ENCODE data around the gene GET4. TPM values are rescaled to one million over a fixed set of nuclear protein-coding genes. Genes with fewer than 3 reads are reported as not detected.

The GET4 gene, protein sequence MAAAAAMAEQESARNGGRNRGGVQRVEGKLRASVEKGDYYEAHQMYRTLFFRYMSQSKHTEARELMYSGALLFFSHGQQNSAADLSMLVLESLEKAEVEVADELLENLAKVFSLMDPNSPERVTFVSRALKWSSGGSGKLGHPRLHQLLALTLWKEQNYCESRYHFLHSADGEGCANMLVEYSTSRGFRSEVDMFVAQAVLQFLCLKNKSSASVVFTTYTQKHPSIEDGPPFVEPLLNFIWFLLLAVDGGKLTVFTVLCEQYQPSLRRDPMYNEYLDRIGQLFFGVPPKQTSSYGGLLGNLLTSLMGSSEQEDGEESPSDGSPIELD
- total RNA-seq: 19.1 TPM
- long read RNA-seq, transcript GET4-201 (9 exons, 2,090 nt): major isoform, 49 of 59 reads
- long read RNA-seq, partial matches to known transcripts: 9 of 59 reads
- long read RNA-seq, other reads (novel, unspliced or antisense): 1 of 59 reads

- intact Hi-C loops (cut with DNase I): loop anchor here (10.0 kb wide), 1 partner anchor 552 kb away; no protein-coding TSS in a partner anchor
- peak; percentile 98 for DNase-seq (ENCODE audit: missing footprints)
- peak; percentile 85 for ATAC-seq
These were observed at the start of gene GET4 for GRCh38 chr7:876077-876971. TSS of gene GET4 (plus strand) at chr7:876554. CDS start at chr7:876646, 92 bp downstream.

DNA sequence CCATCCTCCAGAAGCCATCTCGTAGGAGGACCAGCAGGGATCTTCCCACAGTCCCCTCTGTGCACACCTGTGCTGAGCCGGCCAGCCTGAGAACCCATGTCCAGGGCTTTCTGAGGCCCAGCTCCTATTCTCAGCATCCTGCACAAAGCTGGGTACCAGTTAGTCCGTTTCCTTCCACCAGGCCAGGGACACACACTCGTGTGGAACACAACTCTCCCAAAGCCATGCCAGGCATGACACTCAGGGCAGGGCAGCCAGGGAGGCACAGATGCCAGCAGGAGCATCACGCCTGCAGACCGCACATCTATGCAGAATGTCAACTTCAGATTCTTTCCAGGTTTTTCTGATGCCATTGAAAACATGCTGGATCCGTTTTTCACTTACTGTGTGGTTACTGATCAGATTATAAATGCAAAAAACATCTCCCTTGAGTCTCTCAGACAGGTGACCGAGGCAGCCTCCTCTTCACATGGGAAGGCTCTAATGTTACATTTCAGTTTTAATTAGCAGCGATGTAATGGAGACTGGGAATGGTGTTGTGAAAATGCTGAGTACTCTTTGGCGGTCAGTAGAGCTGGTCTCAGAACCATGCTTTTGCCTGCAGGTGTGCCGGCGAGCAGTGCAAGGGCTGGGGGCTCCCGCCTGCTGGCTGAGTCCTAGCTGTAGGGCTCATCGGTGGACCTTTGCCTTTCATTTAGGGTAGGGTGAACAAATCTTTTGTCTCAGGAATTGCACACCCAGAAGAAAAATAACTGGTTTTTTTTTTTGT lies 47.4 kb upstream of the GET4 start:
- intact Hi-C loops (cut with DNase I): no loop called here

DNA sequence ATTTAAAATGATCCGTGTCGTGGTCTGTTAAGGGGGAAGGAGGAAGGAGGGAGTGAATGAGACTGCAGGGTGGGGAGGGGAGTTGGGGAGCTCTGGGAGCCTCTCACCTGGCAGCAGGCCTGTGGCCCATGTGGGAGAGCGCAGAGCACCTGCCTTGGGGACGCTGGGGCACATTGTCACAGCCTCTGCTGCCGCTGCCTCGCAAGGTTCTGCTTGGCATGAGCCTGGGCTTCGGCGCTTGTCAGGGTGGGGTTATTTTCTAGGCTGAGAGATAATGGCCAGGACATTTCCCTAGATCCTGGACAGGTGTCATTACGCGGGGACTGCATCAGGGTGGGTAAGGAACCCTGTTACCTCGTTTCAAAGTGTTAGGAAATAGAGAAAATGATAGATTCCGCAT lies 46.3 kb upstream of the GET4 start:
- DNase-seq (ENCODE audit: missing footprints): no peak
- ATAC-seq: no peak
- intact Hi-C loops (cut with DNase I): loop anchor here (2.0 to 5.0 kb wide), 2 partner anchors 13 to 43 kb away; no protein-coding TSS in a partner anchor

More for the DNA sequence above, 47.4 kb upstream of the GET4 start:
- no peak for ATAC-seq
- no peak for DNase-seq (ENCODE audit: missing footprints)

DNA sequence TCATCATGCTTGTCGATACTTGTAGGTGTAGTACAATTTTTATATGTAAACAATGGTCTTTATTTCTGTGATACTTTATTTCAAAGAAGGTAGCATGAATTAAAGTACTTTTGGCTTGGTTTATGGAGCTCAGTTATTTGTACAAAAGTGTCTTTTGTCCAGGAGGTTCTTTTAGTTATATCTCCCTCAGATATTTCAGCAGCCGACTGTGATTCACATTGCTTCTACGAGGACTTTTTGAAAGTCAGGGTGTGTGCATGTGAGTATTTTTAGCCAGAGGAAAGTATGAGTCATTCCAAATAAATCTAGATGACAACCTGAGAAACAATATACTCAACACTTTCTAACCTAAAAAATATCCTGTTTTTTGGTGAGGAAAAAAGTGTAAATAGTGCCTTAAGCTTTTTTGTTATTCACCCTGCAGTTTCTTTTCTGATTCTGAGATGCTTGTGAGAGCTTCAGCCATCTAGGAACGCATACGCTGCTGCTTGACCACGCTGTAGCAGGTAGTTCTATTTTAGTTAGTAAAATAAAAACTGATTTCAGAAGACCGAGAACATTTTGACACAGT lies 44.7 kb upstream of the GET4 start:
- intact Hi-C loops (cut with DNase I): loop anchor here (2.0 to 5.0 kb wide), 2 partner anchors 15 to 44 kb away; no protein-coding TSS in a partner anchor
- ATAC-seq (peak; percentile 59), DNase-seq (ENCODE audit: missing footprints) (no peak)

GRCh38 chr7:832167-832967 lies 44.0 kb upstream of the GET4 start, which contains the start of gene SUN1:
TSS of gene SUN1 (plus strand) at chr7:832476. CDS start at chr7:832525, 49 bp downstream.
- DNase-seq (ENCODE audit: missing footprints): no peak
- intact Hi-C loops (cut with DNase I): loop anchor here (5.0 kb wide), 1 partner anchor 45 kb away; no protein-coding TSS in a partner anchor
- ATAC-seq: peak; percentile 17

DNA sequence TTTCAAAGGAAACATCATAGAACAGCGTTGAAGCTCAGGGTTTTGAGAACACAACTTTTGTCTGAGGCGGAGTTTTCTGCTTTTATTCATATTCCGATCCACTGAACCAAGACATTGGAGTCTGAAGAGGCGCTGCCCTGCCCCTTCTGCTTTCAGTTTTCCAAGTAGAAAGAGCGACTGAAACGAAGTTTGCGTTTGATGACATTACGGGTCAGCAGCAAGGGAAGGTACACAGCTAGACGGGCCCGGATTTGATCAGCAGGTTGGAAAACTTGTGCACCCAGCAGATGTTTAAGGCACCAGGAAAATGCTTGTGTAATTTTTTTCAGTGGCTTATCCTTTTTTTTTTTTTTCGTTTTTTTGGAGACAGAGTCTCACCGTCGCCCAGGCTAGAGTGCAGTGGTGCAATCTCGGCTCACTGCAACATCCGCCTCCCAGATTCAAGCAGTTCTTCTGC lies 43.4 kb upstream of the GET4 start:
- intact Hi-C loops (cut with DNase I): loop anchor here (5.0 kb wide), 1 partner anchor 46 kb away; no protein-coding TSS in a partner anchor
- no peak for DNase-seq (ENCODE audit: missing footprints)
- no peak for ATAC-seq

- intact Hi-C loops (cut with DNase I): loop anchor here (5.0 kb wide), 1 partner anchor 46 kb away; no protein-coding TSS in a partner anchor
- DNase-seq (ENCODE audit: missing footprints) (no peak), ATAC-seq (no peak)
These were observed 42.6 kb upstream of the GET4 start for GRCh38 chr7:833601-834258.

DNA sequence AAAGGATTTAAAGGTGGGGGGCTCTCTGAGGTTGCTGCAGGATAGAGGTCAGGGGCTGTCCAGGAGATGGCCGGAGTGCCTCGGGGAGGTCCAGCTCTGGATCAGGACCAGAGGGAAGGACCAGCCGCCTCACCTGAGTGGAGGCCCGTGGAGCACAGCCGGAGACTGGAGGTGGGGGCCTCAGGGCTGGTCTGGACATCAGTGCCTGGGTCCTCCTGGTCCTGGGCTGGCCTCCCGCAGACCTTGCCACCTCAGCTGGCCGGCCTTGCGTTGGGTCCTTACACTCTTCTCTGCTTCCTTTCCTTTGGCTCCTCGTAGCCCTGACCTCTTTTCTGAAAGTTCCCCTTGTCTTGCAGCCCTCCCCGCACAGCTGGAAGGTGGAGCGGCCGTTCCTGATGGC lies 42.1 kb upstream of the GET4 start:
- intact Hi-C loops (cut with DNase I): loop anchor here (5.0 kb wide), 1 partner anchor 47 kb away; no protein-coding TSS in a partner anchor
- ATAC-seq (no peak), DNase-seq (ENCODE audit: missing footprints) (no peak)

- no peak for DNase-seq (ENCODE audit: missing footprints)
- intact Hi-C loops (cut with DNase I): loop anchor here (5.0 kb wide), 1 partner anchor 37 kb away; no protein-coding TSS in a partner anchor
- ATAC-seq: no peak
These were observed 41.3 kb upstream of the GET4 start for GRCh38 chr7:835021-835420.

DNA sequence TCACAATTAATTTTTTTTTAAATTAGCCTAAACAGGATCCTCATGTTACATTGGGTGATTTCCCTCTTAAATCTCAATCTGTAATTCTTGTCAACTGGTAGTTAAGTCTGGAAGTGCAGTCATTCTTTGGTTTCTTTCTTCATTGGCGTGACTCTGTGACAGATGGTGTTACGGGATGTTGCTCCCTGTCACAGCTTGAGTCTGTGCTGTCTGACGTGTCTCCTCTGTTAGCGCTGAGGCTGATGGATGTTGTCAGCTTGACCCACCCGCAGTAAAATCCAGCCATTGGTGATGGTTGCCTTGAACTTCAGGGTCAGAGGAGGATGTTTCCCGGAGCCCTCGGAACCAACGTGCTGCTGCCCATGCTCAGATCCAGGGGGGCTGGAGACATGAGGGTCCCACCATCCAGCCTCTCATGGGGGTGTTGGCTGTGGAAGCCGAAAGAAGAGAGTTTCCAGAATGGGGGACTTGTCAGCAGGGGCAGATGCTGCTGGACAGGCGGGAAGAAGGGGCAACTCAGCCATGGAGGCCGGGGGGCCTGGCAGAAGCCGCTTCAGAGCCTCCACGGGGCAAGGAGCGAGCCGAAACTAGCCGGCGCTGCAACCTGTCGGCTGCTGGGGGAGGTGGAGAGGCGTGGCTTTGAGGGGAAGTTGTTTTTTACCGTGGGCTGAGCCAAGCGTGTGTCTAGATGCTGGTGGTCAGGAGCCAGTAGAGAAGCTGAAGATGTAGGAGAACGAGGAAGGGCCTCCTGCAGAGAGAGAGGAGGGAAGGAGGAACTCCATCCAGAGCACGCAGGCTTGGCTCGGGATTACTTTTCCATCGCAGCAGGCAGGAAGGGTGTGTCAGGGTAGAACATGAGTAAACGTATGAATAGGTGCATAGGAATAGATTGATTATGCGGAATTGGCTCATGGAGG lies 40.6 kb upstream of the GET4 start:
- ATAC-seq (no peak), DNase-seq (ENCODE audit: missing footprints) (no peak)
- intact Hi-C loops (cut with DNase I): loop anchor here (5.0 kb wide), 1 partner anchor 37 kb away; no protein-coding TSS in a partner anchor

DNA sequence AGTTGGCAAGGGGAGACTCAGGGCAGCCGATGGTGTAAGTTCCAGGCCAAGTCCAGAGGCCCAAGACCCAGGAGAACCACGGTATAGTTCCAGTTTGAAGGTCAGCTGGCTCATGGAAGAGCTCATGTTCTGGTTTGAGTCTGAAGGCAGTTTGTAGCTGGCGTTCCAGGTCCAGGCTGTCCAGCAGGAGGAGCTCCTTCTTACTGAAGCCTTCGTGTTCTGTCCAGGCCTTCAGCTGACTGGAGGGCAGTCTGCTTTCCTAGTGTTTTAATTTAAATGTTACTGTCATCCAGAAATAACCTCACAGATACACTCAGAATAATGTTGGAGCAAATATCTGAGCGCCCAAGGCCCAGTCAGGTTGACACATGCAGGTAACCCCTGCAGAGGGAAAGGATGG lies 39.9 kb upstream of the GET4 start:
- no peak for DNase-seq (ENCODE audit: missing footprints)
- intact Hi-C loops (cut with DNase I): loop anchor here (5.0 kb wide), 1 partner anchor 36 kb away; no protein-coding TSS in a partner anchor
- ATAC-seq: peak; percentile 58

DNA sequence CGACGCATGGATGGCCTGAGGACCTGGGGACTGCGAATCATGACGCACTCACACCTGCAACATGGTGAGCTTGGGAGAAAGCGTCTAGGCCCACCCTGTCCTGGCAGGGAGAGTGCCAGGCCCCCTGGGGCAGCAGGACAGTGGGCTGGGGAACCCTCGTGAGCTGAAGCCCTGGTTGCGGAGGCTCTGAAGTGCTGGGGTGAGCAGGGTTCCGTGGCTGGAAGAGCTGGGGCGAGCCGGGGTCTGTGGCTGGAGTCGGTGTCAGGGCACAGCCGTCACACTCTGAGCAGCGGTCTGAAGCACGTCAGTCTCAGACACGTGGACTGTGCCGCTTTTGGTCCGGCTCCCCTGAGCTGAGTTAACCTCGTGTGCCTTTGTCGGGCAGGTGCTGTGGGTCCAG lies 39.4 kb upstream of the GET4 start:
- peak; percentile 25 for ATAC-seq
- no peak for DNase-seq (ENCODE audit: missing footprints)

DNA sequence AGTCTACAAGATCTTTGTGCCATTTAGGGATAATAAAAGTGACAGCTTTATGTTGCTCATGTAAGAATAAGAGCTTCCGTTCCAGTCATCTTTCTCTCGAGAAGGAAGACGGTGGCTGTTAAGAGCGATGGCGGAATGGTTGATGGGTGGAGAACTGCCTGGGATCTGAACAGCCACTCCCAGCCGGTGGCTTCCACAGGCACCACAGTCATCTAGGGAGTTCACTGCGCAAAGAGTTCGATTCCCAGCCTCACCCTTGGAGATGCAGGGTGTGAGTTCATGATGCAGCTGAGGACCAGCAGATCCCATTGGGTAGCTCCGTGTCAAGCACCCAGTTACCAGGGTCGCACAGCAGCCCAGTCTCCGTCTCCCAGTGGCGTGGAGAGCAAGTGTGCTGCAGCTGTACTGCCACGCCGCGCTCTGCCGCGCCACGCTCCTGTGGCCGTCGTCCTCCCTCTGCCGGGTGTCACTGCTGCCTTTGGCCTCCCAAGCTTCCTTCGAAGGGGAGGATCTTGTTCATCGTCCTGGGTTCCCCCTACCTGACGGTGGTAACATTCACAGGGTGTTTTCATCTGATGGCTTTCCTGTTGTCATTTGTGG lies 36.3 kb upstream of the GET4 start:
- ATAC-seq (no peak), DNase-seq (ENCODE audit: missing footprints) (no peak)
- intact Hi-C loops (cut with DNase I): no loop called here

More for the DNA sequence above, 39.4 kb upstream of the GET4 start:
- intact Hi-C loops (cut with DNase I): loop anchor here (5.0 kb wide), 1 partner anchor 35 kb away; no protein-coding TSS in a partner anchor

DNA sequence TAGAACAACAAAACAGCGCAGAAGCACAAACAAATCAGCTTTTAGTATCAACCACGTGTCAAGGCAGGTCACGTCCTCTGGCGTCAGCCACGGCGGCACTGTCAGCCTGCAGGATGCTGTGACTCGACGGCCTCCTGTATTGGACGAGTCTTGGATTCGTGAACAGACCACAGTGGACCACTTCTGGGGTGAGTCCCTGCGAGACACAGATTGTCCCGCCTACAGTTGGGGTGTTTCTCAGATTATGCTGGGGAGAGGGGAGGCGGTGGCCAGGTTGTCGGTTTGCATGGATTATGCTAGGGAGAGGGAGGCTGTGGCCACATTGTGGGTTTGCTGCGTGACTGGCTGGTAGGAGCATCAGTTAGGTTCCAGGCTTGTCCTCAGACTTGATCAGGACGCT lies 34.4 kb upstream of the GET4 start:
- DNase-seq (ENCODE audit: missing footprints) (no peak), ATAC-seq (no peak)
- intact Hi-C loops (cut with DNase I): no loop called here

DNA sequence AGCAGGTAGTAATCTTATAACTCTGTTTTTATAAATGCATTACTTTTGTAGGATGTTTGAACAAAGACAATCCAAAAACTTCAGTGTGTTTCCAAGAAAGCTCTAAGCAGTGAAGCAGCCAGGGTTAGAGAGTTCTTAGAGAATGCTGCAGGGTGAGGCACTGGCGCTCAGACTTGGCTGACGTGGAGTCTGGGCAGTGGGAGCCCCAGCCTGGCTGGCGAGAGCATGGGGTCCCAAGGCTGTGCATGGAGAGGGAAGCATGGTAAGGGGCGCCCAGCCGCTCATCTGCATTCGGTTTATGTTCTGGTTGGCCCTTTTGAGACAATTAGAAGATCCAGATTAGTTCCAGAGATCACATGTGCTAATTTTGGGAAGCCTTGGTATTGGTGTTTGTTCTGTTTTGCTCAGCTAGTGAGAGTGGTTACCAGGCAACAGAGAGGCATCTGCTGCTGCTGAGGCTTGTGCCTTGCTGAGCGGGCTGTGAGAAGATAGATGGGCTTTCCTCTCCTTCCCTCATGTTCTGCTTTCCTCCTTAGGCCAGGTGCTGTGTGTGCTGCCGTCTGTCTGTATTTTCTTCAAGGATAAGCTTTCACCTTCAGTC lies 33.8 kb upstream of the GET4 start:
- DNase-seq (ENCODE audit: missing footprints): no peak

More for the DNA sequence above, 33.8 kb upstream of the GET4 start:
- intact Hi-C loops (cut with DNase I): no loop called here
- ATAC-seq: peak; percentile 75
